GM21825 (cell line): ENCODE data around the gene HDAC7.

Source experiments
- ATAC-seq: cut with Tn5 transposase; IDR thresholded peaks from one replicate; pipeline ENCODE4 v1.9.1; 2021; ENCODE audit warnings: mild to moderate bottlenecking, moderate library complexity; ENCODE audit not compliant: unreplicated experiment

The HDAC7 gene

DNA sequence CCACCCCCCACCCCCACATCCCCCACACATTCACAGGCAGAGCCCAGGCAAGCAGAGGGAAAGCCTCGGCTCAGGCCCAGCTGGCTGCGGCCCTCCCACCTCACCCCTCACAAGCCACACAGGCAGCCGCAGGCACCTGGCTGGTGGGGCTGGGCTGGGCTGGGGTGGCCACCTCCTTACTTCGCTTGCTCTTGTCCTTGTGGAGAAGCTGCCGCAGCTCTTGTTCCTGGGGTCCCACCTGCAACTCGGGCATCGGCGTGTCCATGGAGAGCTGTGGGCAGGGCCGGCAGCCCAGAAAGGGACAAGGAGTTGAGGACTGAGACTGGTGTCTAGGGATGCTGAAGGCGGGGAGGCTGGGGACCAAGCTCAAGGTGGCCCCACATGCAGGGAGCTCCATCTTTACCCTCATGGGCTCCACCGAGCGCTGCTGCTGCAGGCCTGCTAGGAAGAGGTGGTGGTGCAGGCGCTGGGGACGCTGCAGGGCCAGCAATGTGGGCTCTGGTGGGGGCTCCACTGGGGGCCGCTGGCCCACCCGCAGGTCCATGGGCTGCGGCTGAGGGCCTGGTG is 21.2 kb downstream of the HDAC7 start:
- ATAC-seq = no peak

GRCh38 chr12:47797441-47797840 is 22.3 kb downstream of the HDAC7 start:
- ATAC-seq = no peak

GRCh38 chr12:47795814-47796411 is 23.8 kb downstream of the HDAC7 start:
- ATAC-seq = no peak

- ATAC-seq = no peak
Measured at GRCh38 chr12:47795121-47795813, 24.4 kb downstream of the HDAC7 start.

- no peak for ATAC-seq
Measured at GRCh38 chr12:47794679-47795078, 25.0 kb downstream of the HDAC7 start.

GRCh38 chr12:47793015-47793681 is 26.6 kb downstream of the HDAC7 start:
- ATAC-seq = no peak

- no peak for ATAC-seq
Measured at GRCh38 chr12:47791874-47792273, 27.8 kb downstream of the HDAC7 start.

GRCh38 chr12:47791351-47791746 is 28.4 kb downstream of the HDAC7 start:
- no peak for ATAC-seq

DNA sequence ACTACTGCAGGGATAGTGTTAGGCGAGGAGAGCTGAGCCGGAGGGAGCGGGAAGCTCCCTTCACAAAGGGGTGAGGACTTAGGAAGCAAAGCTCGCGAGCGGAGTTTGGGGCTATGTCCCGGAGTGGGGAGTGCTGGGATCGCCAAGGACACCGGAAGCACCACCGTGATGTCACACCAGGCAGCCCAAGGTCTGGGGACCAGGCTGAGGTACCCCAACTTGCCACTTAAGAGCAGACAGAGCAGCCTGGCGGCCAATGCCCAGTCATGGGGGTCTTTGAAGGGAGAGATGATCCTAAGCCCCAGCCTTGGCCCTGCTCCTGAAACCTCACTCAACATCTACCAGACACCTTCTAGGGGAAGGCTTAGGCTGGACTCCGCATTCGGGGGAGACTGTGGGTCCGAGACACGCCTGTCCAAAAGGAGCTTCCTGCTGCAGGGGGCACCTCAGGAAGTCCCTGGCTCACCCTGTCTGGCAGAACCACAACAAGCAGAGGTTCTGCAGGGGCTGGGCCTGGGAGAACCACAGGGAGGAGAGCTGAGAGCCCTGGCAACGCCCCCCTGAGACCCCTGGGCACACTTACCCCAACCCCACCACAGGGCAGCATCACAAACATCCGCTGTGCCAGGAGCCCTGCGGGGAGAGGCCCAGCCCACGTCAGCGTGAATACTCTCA is 28.9 kb downstream of the HDAC7 start:
- no peak for ATAC-seq

DNA sequence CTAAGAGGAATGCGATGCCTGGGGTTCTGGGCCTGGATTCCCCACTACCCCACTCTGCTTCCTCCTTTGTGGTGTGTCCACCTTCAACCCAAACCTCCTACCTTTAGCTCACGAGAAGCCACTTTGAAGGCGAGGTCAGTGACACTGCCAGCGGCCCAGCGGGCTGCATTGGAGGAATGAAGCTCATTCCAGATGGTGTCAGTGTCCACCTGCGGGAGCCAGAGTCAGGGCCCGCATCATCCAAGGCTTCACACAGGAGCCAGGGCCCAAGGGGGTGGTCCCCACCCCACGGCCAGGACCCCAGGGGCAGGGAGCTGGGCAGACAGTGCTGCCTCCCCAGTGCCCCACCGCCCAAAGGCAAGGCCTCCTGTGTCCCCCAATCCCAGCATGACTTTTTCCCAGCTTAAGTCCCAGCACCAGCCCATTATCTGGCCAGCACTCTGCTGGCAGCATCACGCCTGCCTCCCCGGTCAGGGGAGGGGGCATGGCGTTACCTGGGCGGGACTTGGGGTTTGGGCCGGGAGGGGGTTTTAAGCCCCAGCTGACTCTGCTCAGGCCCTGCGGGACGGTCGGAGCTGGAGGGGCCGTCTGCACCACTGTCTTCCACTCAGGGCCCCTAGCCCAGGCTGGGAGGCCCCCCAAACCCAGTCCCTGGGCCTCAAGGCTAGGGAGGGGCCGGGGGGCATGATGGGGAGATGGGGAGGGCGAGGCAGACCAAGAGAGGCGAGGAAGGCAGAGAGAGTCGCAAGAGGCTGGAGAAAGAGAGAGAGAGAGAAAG is 29.8 kb downstream of the HDAC7 start:
- ATAC-seq = no peak

DNA sequence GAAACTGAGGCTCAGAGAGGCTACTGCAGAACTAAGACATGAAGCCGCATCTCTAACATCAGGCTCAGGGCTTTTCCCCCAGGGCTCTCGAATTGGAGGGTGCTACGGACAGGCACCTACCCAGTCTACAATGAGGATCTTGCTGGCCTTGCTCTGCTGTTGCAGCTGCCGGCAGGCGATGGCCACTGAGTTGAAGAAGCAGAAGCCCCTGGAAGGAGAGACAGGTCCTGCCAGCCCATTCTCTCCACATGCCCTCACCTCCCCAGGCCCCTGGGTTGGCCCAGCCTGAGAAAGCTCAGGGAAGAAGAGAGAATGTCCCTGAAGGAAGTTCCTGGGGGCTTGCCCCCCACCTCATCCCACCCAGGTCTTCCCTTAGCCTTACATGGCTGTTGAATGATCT is 30.6 kb downstream of the HDAC7 start:
- no peak for ATAC-seq

DNA sequence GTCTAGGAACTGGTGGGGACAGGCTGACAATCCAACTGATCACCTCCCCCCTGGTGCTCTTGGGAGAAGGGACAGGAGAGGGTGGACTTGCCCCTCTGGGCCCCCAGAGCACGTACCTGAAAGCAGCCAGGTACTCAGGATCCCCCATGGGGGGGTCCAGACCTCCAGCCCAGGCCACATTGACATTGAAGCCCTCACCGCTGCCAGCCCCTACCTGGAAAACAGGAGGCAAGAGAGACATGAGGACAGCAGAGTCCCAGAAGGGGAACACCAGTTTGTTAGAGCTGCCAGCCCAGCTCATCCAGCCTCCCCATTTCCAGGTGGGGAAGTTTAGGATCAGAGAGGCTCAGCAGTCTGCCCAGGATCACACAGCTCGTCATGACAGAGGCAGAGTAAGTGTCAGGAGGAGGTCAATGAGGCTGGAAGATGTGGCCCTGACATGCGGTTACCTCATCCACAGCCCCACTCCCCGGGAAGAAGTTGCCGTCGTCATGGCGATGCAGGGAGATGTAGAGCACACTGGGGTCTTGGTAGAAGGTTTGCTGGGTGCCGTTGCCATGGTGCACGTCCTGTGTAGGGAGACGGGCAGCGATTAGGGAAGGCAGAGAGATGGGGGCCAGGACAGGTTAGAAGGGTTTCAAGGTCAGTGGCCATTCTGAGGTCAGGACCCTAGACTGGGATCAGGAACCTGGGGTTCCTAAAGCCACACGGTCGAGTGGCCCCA is 31.9 kb downstream of the HDAC7 start:
- ATAC-seq = no peak

GRCh38 chr12:47786662-47787280 is 32.9 kb downstream of the HDAC7 start:
- no peak for ATAC-seq

DNA sequence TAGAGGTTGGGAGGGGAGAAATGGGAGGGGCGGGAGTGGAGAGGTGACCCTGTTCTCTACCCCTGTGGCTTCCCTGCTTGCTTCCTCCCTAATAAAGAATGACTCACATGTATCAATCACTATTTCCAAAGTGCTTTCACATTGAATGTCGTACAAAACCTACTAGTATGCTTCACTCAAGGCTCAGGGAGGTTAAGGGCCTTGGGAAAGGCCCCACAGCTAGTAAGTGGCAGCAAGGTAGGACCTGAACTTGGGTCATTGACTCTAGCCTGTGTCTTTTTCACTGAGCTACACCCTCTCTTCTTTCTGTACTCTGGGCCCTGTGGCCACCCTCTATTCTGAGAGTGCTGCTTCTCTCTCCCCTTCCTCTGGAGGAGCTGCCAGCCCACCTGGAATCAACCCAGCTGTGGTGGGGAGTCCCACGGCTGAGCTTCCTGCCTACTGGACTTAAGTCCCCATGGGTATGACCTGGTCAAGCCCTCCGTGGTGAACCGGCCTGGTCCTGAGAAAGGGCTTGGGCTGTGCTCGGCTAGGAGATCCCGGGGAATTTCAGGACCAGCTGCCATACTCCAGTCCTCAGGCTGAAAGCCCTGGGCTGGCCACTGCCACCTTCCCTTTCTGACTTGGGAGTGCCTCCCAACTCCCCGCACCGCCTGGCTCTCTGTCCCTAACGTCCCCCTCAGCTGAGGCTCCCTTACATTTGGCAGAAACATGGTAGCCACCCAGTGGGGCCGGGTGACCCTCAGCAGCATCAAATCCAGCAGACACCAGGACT is 33.6 kb downstream of the HDAC7 start:
- ATAC-seq = no peak

DNA sequence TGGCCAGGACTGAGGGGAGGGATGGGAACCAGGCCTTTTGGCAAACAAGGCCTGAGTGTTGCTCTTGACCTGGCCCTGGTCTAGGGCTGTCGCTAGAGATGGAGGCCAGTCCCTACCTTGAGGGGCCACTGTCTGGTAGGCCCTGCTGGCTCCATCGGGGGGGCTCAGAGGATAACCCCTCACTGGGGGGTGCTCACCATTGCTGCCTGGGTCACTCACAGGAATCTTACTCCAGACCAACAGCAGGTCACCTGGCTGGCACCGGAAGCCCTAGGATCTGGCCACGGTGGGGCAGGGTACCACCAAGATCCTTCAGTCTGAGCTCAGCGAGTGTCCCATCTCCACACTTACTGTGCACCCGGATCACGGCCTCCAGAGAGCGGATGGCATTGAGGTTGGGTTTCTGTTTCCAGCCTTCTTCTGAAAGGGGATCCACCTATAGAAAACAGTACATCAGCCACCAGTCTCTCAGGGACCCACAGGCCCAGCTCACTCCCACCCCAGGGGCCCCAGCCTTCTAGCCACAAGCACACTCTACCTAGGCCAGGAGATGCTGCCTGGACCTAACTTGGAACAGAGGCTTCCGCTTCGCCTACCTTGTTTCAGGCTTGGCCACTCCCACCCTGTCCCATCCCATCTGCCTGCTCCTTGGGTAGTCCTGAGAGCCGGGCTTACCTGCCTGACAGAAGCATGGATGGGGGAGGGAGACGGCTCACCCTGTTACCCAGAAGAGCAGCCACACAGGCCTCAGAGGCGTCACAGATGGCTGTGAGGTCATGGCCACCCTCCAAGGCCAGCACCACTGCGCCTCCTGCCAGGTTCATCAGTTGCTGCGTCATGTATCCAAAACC is 34.4 kb downstream of the HDAC7 start:
- ATAC-seq = no peak

- ATAC-seq = no peak
Measured at GRCh38 chr12:47783821-47784819, 35.6 kb downstream of the HDAC7 start.
